HFFc6 (cell line): ENCODE results near the gene UMPS. TPM values are rescaled to one million over a fixed set of nuclear protein-coding genes. Genes with fewer than 3 reads are reported as not detected.
A peak's percentile ranks its signal among the peaks of the same experiment; 100 is the strongest.

Experiments
- DNase-seq: peaks from one replicate; pipeline ENCODE4 v3.0.0-alpha.2; 2018
- H3K27ac Mint-ChIP-seq: 2 replicates; pipeline ENCODE4 v1.8.0; 2020; ENCODE audit warnings: mild to moderate bottlenecking, mixed read lengths
- H3K27me3 Mint-ChIP-seq: 2 replicates; pipeline ENCODE4 v1.8.0; 2021; ENCODE audit warnings: mild to moderate bottlenecking, moderate library complexity, mixed read lengths; ENCODE audit not compliant: insufficient read depth
- H3K36me3 Mint-ChIP-seq: 2 replicates; pipeline ENCODE4 v1.8.0; 2021; ENCODE audit warnings: low read depth, mixed read lengths
- H3K4me1 Mint-ChIP-seq: 2 replicates; pipeline ENCODE4 v1.8.0; 2020; ENCODE audit warnings: low read depth, mixed read lengths
- H3K4me3 Mint-ChIP-seq: 2 replicates; pipeline ENCODE4 v1.8.0; 2020; ENCODE audit warnings: mild to moderate bottlenecking, moderate library complexity, mixed read lengths
- H3K9me3 Mint-ChIP-seq: 2 replicates; pipeline ENCODE4 v1.8.0; 2020; ENCODE audit warnings: mild to moderate bottlenecking, mixed read lengths
- CTCF ChIP-seq: fragments of 200-600 bp; sonication (generic); IDR thresholded peaks from 2 replicates; pipeline ENCODE4 v1.5.0; 2021; ENCODE audit warnings: antibody characterized with exemption, mild to moderate bottlenecking
- total RNA-seq, 6 experiments: library from RNA; stranded (reverse); fragmentation: NEBNext Ultra II Directional; extraction: Animal tissue kit (Norgen Biotek cat#: 25700); gene quantifications; 2 replicates in 1 of 6; 3 replicates in 5 of 6; pipeline ENCODE4 v1.2.3, GENCODE V29; 2021

The UMPS gene
- total RNA-seq, 6 experiments from 2014 or later, result 25.2 to 39.6 (median 28.4) TPM

- no peaks in the 10 kb centered on the region for H3K9me3 Mint-ChIP-seq
- TF ChIP-seq CTCF, result no peak
- H3K4me1 Mint-ChIP-seq, result peaks cover 76% of the 10 kb centered on the region
- H3K27me3 Mint-ChIP-seq, result peaks cover 2% of the 10 kb centered on the region; the same call in 1 of the 2 replicates
- peaks cover 16% of the 10 kb centered on the region for H3K36me3 Mint-ChIP-seq
- no peak overlapping the region; the same call in 1 of the 2 replicates for H3K27ac Mint-ChIP-seq
- DNase-seq, result no peak
- H3K4me3 Mint-ChIP-seq, result no peak overlapping the region
These were observed 47.7 kb downstream of the UMPS start for GRCh38 chr3:124777762-124778470.

- DNase-seq, result no peak
- Mint-ChIP-seq H3K36me3 (peaks cover 13% of the 10 kb centered on the region), H3K9me3 (no peaks in the 10 kb centered on the region), H3K4me1 (peaks cover 69% of the 10 kb centered on the region), H3K27me3 (peaks cover 2% of the 10 kb centered on the region), H3K4me3 (peak overlapping the region; percentile 25; the same call in 1 of the 2 replicates), H3K27ac (peak overlapping the region; percentile 98)
- TF ChIP-seq CTCF, result no peak
These were observed 48.9 kb downstream of the UMPS start for GRCh38 chr3:124779116-124779515.

GRCh38 chr3:124779751-124780191, 49.5 kb downstream of the UMPS start:
- peak overlapping the region; percentile 98 for H3K27ac Mint-ChIP-seq
- no peak overlapping the region; the same call in 1 of the 2 replicates for H3K4me3 Mint-ChIP-seq
- no peaks in the 10 kb centered on the region for H3K9me3 Mint-ChIP-seq
- peaks cover 11% of the 10 kb centered on the region for H3K36me3 Mint-ChIP-seq
- peaks cover 2% of the 10 kb centered on the region for H3K27me3 Mint-ChIP-seq
- H3K4me1 Mint-ChIP-seq, result peaks cover 63% of the 10 kb centered on the region
- DNase-seq, result no peak
- no peak for TF ChIP-seq CTCF

- Mint-ChIP-seq H3K4me1 (peaks cover 57% of the 10 kb centered on the region), H3K9me3 (no peaks in the 10 kb centered on the region), H3K27ac (peak overlapping the region; percentile 98), H3K36me3 (peaks cover 9% of the 10 kb centered on the region), H3K4me3 (peak overlapping the region; percentile 74), H3K27me3 (peaks cover 2% of the 10 kb centered on the region)
- DNase-seq, result peak; percentile 83
- no peak for TF ChIP-seq CTCF
These were observed 50.1 kb downstream of the UMPS start for GRCh38 chr3:124780356-124780755.

GRCh38 chr3:124780761-124781475, 50.7 kb downstream of the UMPS start:
- peak; percentile 52 for DNase-seq
- H3K36me3 Mint-ChIP-seq, result peaks cover 9% of the 10 kb centered on the region

More at GRCh38 chr3:124780761-124781475, 50.7 kb downstream of the UMPS start:
- Mint-ChIP-seq H3K4me1 (peaks cover 55% of the 10 kb centered on the region), H3K27me3 (peaks cover 2% of the 10 kb centered on the region), H3K4me3 (peak overlapping the region; percentile 74), H3K9me3 (no peaks in the 10 kb centered on the region), H3K27ac (peak overlapping the region; percentile 98)
- TF ChIP-seq CTCF, result no peak
